HepG2 (cell line): Measurements from ENCODE around the gene IL1RAP. TPM values are rescaled to one million over a fixed set of nuclear protein-coding genes. Genes with fewer than 3 reads are reported as not detected.

ENCODE experiments used
- ATF7 ChIP-seq, 2 experiments: fragments of 450-650 bp in 1 of 2; sonication (generic) in 1 of 2; formaldehyde crosslinking in 1 of 2; IDR thresholded peaks; 2 replicates each; pipeline versions ENCODE4 v1.4.0 to v1.6.1; 2016 to 2020; ENCODE audit warnings: antibody characterized with exemption in 1 of 2, mild to moderate bottlenecking in 1 of 2, missing genetic modification reagents in 1 of 2
- DPF2 ChIP-seq: sonication (generic); formaldehyde crosslinking; IDR thresholded peaks from 2 replicates; pipeline ENCODE4 v1.4.0; 2020; ENCODE audit warnings: mild to moderate bottlenecking, low read depth, missing genetic modification reagents, borderline replicate concordance
- ELF4 ChIP-seq: sonication (generic); formaldehyde crosslinking; IDR thresholded peaks from 2 replicates; pipeline ENCODE4 v1.5.0; 2020; ENCODE audit warnings: missing genetic modification reagents, mild to moderate bottlenecking, moderate library complexity, borderline replicate concordance
- EP300 ChIP-seq, 3 experiments: sonication (generic) in 1 of 3; formaldehyde crosslinking in 1 of 3; IDR thresholded peaks; 2 replicates each; pipeline versions ENCODE4 v1.5.1 to v1.6.1; 2011 to 2020; ENCODE audit warnings: low read depth in 2 of 3, low read length in 2 of 3, borderline replicate concordance in 1 of 3, improper control_type of control experiment in 1 of 3, mild to moderate bottlenecking in 1 of 3, missing genetic modification reagents in 1 of 3, moderate library complexity in 1 of 3
- ETV5 ChIP-seq: IDR thresholded peaks from 2 replicates; pipeline ENCODE4 v1.6.1; 2018; ENCODE audit warnings: missing biosample characterization, missing genetic modification reagents, inconsistent platforms, borderline replicate concordance
- FOXK1 ChIP-seq: sonication (generic); formaldehyde crosslinking; IDR thresholded peaks from 2 replicates; pipeline ENCODE4 v1.4.0; 2020; ENCODE audit warnings: low read depth, missing genetic modification reagents, borderline replicate concordance
- GATAD2A ChIP-seq: IDR thresholded peaks from 2 replicates; pipeline ENCODE4 v1.6.1; 2016
- HNRNPUL1 ChIP-seq: fragments of 200-400 bp; formaldehyde crosslinking; IDR thresholded peaks from 2 replicates; pipeline ENCODE4 v1.6.1; 2017; ENCODE audit warnings: low read depth, mild to moderate bottlenecking, low read length, moderate library complexity
- HOXA3 ChIP-seq: sonication (generic); formaldehyde crosslinking; IDR thresholded peaks from 2 replicates; pipeline ENCODE4 v1.5.0; 2020; ENCODE audit warnings: missing genetic modification reagents
- KLF6 ChIP-seq: IDR thresholded peaks from 2 replicates; pipeline ENCODE4 v1.8.0; 2016; ENCODE audit warnings: missing biosample characterization, missing genetic modification reagents
- MBD4 ChIP-seq: IDR thresholded peaks from 2 replicates; pipeline ENCODE4 v1.6.1; 2012; ENCODE audit warnings: low read length, inconsistent platforms, borderline replicate concordance
- NFYC ChIP-seq: IDR thresholded peaks from 2 replicates; pipeline ENCODE4 v1.6.1; 2016; ENCODE audit warnings: missing genetic modification reagents, missing compliant biosample characterization
- SALL1 ChIP-seq: sonication (generic); formaldehyde crosslinking; IDR thresholded peaks from 2 replicates; pipeline ENCODE4 v1.8.0; 2022; ENCODE audit warnings: mild to moderate bottlenecking, missing genetic modification reagents
- SNAPC2 ChIP-seq: sonication (generic); formaldehyde crosslinking; IDR thresholded peaks from 2 replicates; pipeline ENCODE4 v1.8.1; 2022; ENCODE audit warnings: mild to moderate bottlenecking, missing genetic modification reagents
- TEAD3 ChIP-seq: optimal IDR thresholded peaks from 2 replicates; pipeline ENCODE3; 2016; ENCODE audit warnings: borderline replicate concordance
- ZBTB20 ChIP-seq: sonication (generic); formaldehyde crosslinking; IDR thresholded peaks from 2 replicates; pipeline ENCODE4 v1.8.1; 2023; ENCODE audit warnings: missing genetic modification reagents, low read depth, mild to moderate bottlenecking, borderline replicate concordance
- ZBTB25 ChIP-seq: IDR thresholded peaks from 2 replicates; pipeline ENCODE4 v1.6.1; 2018; ENCODE audit warnings: missing genetic modification reagents
- ZBTB38 ChIP-seq: sonication (generic); formaldehyde crosslinking; IDR thresholded peaks from 2 replicates; pipeline ENCODE4 v1.5.1; 2020; ENCODE audit warnings: mild to moderate bottlenecking, missing genetic modification reagents
- ZNF512 ChIP-seq: sonication (generic); formaldehyde crosslinking; IDR thresholded peaks from 2 replicates; pipeline ENCODE4 v1.4.0; 2020; ENCODE audit warnings: mild to moderate bottlenecking, missing genetic modification reagents
- ZNF556 ChIP-seq: sonication (generic); formaldehyde crosslinking; IDR thresholded peaks from 2 replicates; pipeline ENCODE4 v1.4.0; 2020; ENCODE audit warnings: mild to moderate bottlenecking, missing genetic modification reagents, borderline replicate concordance
- ZNF639 ChIP-seq: conservative IDR thresholded peaks from 2 replicates; pipeline ENCODE4 v1.6.1; 2018; ENCODE audit warnings: missing genetic modification reagents
- ZNF644 ChIP-seq: IDR thresholded peaks from 2 replicates; pipeline ENCODE4 v1.6.1; 2016; ENCODE audit warnings: low read depth
- ZSCAN9 ChIP-seq: IDR thresholded peaks from 2 replicates; pipeline ENCODE4 v1.6.1; 2016; ENCODE audit warnings: borderline replicate concordance
- polyA plus RNA-seq, 8 experiments: library from polyadenylated mRNA; depleted of rRNA in 3 of 8; stranded (reverse) in 7 of 8; unstranded in 1 of 8; fragments of >200 nt; fragmentation: Illumina TruSeq in 4 of 8; extraction: Trizol in 4 of 8; gene quantifications; 2 replicates each; pipeline versions ENCODE4 v1.2.1 to v1.2.3, GENCODE V29; 2011 to 2016; ENCODE audit warnings: low read depth in 4 of 8, missing spikeins in 1 of 8, mixed read lengths in 1 of 8; ENCODE audit not compliant: insufficient read depth in 1 of 8
- total RNA-seq, 5 experiments: library from RNA; depleted of rRNA; stranded (reverse); fragments of >200 nt; fragmentation: Illumina TruSeq; extraction: Trizol; gene quantifications; 2 replicates each; pipeline ENCODE4 v1.2.3, GENCODE V29; 2016; ENCODE audit warnings: low read depth in 1 of 5
- TF ChIP-seq, protein P1 (sequence below): sonication (generic); formaldehyde crosslinking; IDR thresholded peaks from 2 replicates; pipeline ENCODE4 v1.4.0; 2020; ENCODE audit warnings: missing genetic modification reagents

IL1RAP gene
- total and polyA plus RNA-seq, 2 of the 13 experiments (the other 11 are each of a cell fraction or from before 2014, with no cell fraction given) = 18.3 to 54.9 TPM

DNA sequence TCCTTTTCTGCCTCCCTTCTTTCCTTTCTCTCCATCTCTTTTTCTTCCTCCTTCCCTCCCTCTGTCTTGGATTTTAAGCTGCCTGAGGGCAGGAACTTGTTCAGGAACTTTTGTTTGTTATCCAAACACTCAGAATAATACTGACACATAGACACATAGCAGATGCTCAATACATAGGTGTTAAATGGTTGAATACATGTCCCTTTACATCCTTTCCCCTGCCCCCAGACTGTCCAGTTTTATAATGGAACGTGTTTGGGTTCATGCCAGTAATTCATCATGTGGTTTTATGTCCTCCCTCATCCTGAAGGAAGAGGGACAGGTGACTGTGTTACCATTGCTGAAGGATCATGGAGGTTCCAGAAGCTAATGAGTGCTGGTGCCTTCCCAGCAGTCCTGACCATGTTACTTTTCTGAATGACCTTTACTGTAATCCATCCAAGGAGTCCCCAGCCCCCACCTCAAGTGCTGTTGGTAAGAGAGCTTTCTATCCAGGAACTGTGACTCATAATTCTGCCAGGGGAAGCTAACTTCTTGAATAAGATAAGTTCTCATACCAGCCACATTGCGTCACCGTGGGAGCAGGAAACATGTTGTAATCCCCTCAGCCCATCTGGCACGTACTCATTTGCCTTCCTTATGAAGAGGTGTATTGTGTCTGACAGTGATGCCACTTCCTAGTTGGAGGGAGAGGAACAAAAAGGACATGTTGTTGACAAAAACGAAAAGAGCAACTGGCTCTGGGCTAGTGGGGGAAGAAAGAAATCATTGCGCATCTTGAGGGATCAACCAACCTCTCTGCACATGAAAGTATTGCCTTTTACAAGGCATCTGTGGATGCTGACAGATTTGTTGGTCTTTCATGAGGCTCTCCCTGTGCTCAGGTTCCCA, 52.4 kb downstream of the IL1RAP start (continued):
- TF ChIP-seq KLF6 (peak; percentile 77; the same call in 1 of the 2 replicates), ELF4 (0 out of 2 replicates have a peak, but pooled peaks have one; percentile 41), ZBTB25 (CRISPR knock-in tag) (peak; percentile 93), MBD4 (peak; percentile 11; the same call in 1 of the 2 replicates), ATF7 (IDR thresholded peaks at IDR 0.05) (peak; percentile 81), ATF7 (CRISPR knock-in tag; IDR thresholded peaks at IDR 0.05) (peak; percentile 97), SNAPC2 (CRISPR knock-in tag) (0 out of 2 replicates have a peak, but pooled peaks have one; percentile 70), ZBTB38 (CRISPR knock-in tag) (peak; percentile 93), SALL1 (CRISPR knock-in tag) (peak; percentile 95), EP300 (IDR thresholded peaks at IDR 0.05; ENCODE audit: low read depth in 2 of 2, low read length in 2 of 2) (peak; percentile 73 to 93), EP300 (CRISPR knock-in tag; IDR thresholded peaks at IDR 0.05; ENCODE audit: borderline replicate concordance) (peak; percentile 98), ZBTB20 (peak; percentile 25; the same call in 1 of the 2 replicates), ZSCAN9 (CRISPR knock-in tag) (peak; percentile 82; the same call in 1 of the 2 replicates), ZNF512 (CRISPR knock-in tag) (no peak), HNRNPUL1 (no peak), NFYC (CRISPR knock-in tag) (peak; percentile 50; the same call in 1 of the 2 replicates), ETV5 (CRISPR knock-in tag) (peak; percentile 97), ZNF639 (no peak), TEAD3 (CRISPR knock-in tag) (peak; percentile 99), ZNF556 (CRISPR knock-in tag) (peak; percentile 44; the same call in 1 of the 2 replicates), ZNF644 (peak; percentile 93), HOXA3 (peak; percentile 90; the same call in 1 of the 2 replicates), FOXK1 (CRISPR knock-in tag) (peak; percentile 79; the same call in 1 of the 2 replicates), GATAD2A (CRISPR knock-in tag) (peak; percentile 99), DPF2 (CRISPR knock-in tag) (peak; percentile 77; the same call in 1 of the 2 replicates)
- TF ChIP-seq, protein P1, sequence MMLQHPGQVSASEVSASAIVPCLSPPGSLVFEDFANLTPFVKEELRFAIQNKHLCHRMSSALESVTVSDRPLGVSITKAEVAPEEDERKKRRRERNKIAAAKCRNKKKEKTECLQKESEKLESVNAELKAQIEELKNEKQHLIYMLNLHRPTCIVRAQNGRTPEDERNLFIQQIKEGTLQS (CRISPR knock-in tag) = peak; percentile 98
